GM19023 (cell line): ENCODE results near the gene BMERB1.
"Not testable (repeated sequence)": the region's sequence is repeated elsewhere in the genome, so short reads cannot be mapped to it uniquely, and the experiment has no call there.

ENCODE experiments used
- ATAC-seq: cut with Tn5 transposase; IDR thresholded peaks from one replicate; pipeline ENCODE4 v1.9.1; 2021; ENCODE audit warnings: mild to moderate bottlenecking, moderate library complexity; ENCODE audit not compliant: unreplicated experiment

The BMERB1 gene

GRCh38 chr16:15548482-15548891 lies 114.1 kb downstream of the BMERB1 start:
- no peak for ATAC-seq

- ATAC-seq = no peak
Observed at GRCh38 chr16:15552507-15552906, 118.1 kb downstream of the BMERB1 start.

- no peak for ATAC-seq
Observed at GRCh38 chr16:15553313-15554088, 119.1 kb downstream of the BMERB1 start.

- no peak for ATAC-seq
Observed at GRCh38 chr16:15556130-15556529, 121.7 kb downstream of the BMERB1 start.

GRCh38 chr16:15557258-15557657 lies 122.9 kb downstream of the BMERB1 start:
- ATAC-seq = no peak

- ATAC-seq = no peak
Observed at GRCh38 chr16:15559176-15559575, 124.8 kb downstream of the BMERB1 start.

- ATAC-seq = no peak
Observed at GRCh38 chr16:15564604-15565339, 130.4 kb downstream of the BMERB1 start.

GRCh38 chr16:15566095-15566494 lies 131.7 kb downstream of the BMERB1 start:
- ATAC-seq = no peak

- ATAC-seq = no peak
Observed at GRCh38 chr16:15567823-15568222, 133.4 kb downstream of the BMERB1 start.

GRCh38 chr16:15570666-15571065 lies 136.3 kb downstream of the BMERB1 start:
- ATAC-seq = not testable (repeated sequence)

GRCh38 chr16:15571557-15571956 lies 137.2 kb downstream of the BMERB1 start:
- ATAC-seq = no peak

- no peak for ATAC-seq
Observed at GRCh38 chr16:15572329-15573001, 138.1 kb downstream of the BMERB1 start.

- no peak for ATAC-seq
Observed at GRCh38 chr16:15573274-15573895, 139.0 kb downstream of the BMERB1 start.

- ATAC-seq = not testable (repeated sequence)
Observed at GRCh38 chr16:15573896-15574613, 139.7 kb downstream of the BMERB1 start.

GRCh38 chr16:15574614-15574948 lies 140.2 kb downstream of the BMERB1 start:
- no peak for ATAC-seq

GRCh38 chr16:15575293-15576049 lies 141.1 kb downstream of the BMERB1 start:
- no peak for ATAC-seq

- no peak for ATAC-seq
Observed at GRCh38 chr16:15576960-15577958, 142.9 kb downstream of the BMERB1 start.

GRCh38 chr16:15578824-15579223 lies 144.4 kb downstream of the BMERB1 start:
- no peak for ATAC-seq
